Measurements from ENCODE around the gene ADGRV1. TPM values are rescaled to one million over a fixed set of nuclear protein-coding genes. Genes with fewer than 3 reads are reported as not detected.

The ADGRV1 gene
- total RNA-seq, 1 donor from 2014 or later, result 0.99 TPM

DNA sequence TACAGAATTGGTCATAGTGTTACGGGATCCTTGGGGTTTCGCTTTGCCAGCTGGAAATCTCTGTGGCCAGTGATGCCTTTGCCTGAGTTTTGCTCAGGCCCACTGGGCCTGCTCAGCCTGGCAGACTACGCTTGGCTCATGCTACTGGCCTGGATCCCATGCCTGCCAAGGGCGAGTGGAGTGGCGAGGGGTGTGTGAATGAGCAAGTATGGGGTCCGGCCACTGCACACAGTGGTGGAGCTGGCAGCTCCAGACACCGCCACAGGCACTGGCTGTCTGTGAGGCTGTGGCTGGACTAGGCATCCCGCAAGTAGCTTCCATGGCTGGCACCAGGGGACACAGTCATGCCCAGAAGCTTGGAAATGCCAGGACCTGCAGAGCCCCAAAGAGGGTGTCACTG is 584.2 kb downstream of the ADGRV1 start:
- Mint-ChIP-seq H3K9me3 (ENCODE audit: unreplicated experiment) (no peaks in the 10 kb centered on the region), H3K27me3 (ENCODE audit: unreplicated experiment) (no peaks in the 10 kb centered on the region), H3K4me3 (ENCODE audit: unreplicated experiment) (no peak overlapping the region), H3K36me3 (ENCODE audit: unreplicated experiment) (no peaks in the 10 kb centered on the region), H3K27ac (ENCODE audit: unreplicated experiment) (no peak overlapping the region), H3K4me1 (ENCODE audit: unreplicated experiment) (peaks cover 14% of the 10 kb centered on the region)
- no peak for DNase-seq (ENCODE audit: extremely low spot score, unreplicated experiment)
- TF ChIP-seq, protein P1, sequence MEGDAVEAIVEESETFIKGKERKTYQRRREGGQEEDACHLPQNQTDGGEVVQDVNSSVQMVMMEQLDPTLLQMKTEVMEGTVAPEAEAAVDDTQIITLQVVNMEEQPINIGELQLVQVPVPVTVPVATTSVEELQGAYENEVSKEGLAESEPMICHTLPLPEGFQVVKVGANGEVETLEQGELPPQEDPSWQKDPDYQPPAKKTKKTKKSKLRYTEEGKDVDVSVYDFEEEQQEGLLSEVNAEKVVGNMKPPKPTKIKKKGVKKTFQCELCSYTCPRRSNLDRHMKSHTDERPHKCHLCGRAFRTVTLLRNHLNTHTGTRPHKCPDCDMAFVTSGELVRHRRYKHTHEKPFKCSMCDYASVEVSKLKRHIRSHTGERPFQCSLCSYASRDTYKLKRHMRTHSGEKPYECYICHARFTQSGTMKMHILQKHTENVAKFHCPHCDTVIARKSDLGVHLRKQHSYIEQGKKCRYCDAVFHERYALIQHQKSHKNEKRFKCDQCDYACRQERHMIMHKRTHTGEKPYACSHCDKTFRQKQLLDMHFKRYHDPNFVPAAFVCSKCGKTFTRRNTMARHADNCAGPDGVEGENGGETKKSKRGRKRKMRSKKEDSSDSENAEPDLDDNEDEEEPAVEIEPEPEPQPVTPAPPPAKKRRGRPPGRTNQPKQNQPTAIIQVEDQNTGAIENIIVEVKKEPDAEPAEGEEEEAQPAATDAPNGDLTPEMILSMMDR (IDR thresholded peaks at IDR 0.05), result no peak

DNA sequence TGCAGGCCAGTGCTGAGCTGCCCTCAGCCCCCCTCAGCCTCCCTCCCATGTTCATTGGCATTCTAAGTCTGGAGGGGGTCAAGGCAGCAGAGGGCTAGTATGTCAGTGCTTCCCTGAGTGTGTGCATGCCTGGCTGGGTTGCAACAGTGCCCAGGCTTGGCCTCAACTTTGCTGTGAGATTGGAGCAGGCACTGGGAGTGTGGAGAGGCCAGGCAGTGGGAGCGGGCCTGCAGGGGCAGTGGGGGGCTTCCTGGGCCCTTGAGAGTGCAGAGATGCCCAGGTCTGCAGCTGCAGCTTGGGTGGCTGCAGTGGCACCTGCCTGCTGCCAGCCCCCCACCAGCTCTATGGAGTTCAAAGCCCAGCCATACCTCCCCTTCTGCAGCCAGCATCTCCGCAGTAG is 585.2 kb downstream of the ADGRV1 start:
- TF ChIP-seq, protein P1 (IDR thresholded peaks at IDR 0.05), result no peak
- Mint-ChIP-seq H3K27me3 (ENCODE audit: unreplicated experiment) (no peaks in the 10 kb centered on the region), H3K4me1 (ENCODE audit: unreplicated experiment) (peaks cover 14% of the 10 kb centered on the region), H3K4me3 (ENCODE audit: unreplicated experiment) (no peak overlapping the region), H3K27ac (ENCODE audit: unreplicated experiment) (no peak overlapping the region), H3K36me3 (ENCODE audit: unreplicated experiment) (no peaks in the 10 kb centered on the region), H3K9me3 (ENCODE audit: unreplicated experiment) (no peaks in the 10 kb centered on the region)
- no peak for DNase-seq (ENCODE audit: extremely low spot score, unreplicated experiment)

DNA sequence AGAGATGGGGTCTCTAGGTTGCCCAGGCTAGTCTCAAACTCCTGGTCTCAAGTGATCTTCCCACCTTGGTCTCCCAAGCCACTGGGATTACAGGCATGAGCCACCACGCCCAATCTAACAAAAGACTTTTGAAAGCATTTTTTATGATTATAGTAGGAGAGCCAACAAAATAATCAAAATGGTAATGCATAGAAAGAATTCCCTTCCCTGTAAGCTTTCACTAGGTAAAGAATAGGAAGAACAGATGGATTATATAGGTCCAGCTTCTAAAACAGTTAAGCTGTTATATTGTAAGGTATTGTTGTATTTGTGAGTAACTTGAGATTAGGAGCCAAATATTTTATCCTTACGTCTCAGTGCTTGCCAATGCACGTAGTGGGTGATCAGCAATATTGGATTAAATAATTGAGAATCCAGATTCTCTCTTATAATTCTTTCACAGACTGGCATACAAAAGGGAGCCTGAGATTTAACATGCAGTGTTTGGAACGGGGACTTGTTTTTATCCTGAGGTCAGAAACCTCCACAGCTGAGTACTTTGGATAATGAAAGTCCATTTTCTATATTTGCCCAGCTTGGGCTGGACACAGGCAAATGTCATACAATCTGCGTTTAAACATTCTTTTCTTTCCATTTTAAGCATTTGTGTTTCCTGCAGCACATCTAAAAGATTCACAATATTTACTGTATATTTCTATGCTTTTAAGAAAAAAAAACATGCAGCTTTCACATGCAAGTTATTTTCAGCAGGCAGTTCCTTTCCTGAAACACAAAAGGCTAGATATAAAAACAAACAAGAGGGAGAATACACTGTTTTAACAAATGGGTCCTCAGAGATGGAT is 586.1 kb downstream of the ADGRV1 start:
- no peak overlapping the region for H3K27ac Mint-ChIP-seq (ENCODE audit: unreplicated experiment)
- TF ChIP-seq, protein P1 (IDR thresholded peaks at IDR 0.05), result no peak
- no peaks in the 10 kb centered on the region for H3K9me3 Mint-ChIP-seq (ENCODE audit: unreplicated experiment)
- DNase-seq (ENCODE audit: extremely low spot score, unreplicated experiment), result no peak
- no peaks in the 10 kb centered on the region for H3K36me3 Mint-ChIP-seq (ENCODE audit: unreplicated experiment)
- no peak overlapping the region for H3K4me3 Mint-ChIP-seq (ENCODE audit: unreplicated experiment)
- H3K27me3 Mint-ChIP-seq (ENCODE audit: unreplicated experiment), result no peaks in the 10 kb centered on the region
- peaks cover 13% of the 10 kb centered on the region for H3K4me1 Mint-ChIP-seq (ENCODE audit: unreplicated experiment)

DNA sequence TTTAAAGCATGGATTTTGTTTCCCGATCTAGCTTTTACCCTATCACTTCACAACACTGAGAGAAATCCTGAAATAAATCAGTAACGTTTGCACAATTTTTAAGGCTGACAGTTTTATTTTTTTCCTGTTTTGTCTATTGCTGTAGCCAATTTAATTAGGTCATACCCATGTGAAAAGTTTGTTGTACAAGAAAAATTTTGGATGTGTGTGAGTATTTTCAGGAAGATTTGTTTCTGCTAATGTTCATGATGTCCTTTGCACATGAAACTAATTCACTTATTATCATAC is 586.7 kb downstream of the ADGRV1 start:
- H3K27ac Mint-ChIP-seq (ENCODE audit: unreplicated experiment), result no peak overlapping the region
- no peaks in the 10 kb centered on the region for H3K27me3 Mint-ChIP-seq (ENCODE audit: unreplicated experiment)
- DNase-seq (ENCODE audit: extremely low spot score, unreplicated experiment), result no peak
- H3K4me1 Mint-ChIP-seq (ENCODE audit: unreplicated experiment), result peaks cover 12% of the 10 kb centered on the region
- no peak overlapping the region for H3K4me3 Mint-ChIP-seq (ENCODE audit: unreplicated experiment)
- H3K36me3 Mint-ChIP-seq (ENCODE audit: unreplicated experiment), result no peaks in the 10 kb centered on the region
- no peaks in the 10 kb centered on the region for H3K9me3 Mint-ChIP-seq (ENCODE audit: unreplicated experiment)
- TF ChIP-seq, protein P1 (IDR thresholded peaks at IDR 0.05), result no peak

DNA sequence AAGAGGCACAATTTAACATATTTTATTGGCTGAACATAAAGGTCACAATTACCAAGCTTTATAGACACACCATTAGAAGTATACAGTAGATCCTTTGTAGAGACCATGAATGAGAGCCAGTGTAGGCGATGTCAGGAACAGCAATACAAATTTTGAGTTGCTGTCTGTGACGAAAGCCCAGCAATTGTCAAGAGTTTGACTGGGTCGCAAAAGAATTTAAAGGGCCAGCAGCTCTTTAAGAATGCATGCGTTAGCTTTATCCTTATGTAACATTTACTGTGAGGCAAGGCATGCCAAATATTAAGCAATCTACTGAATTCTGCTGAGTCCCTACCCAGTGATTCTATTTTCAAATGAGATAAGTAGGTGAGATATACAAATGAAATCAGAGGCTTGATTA is 587.6 kb downstream of the ADGRV1 start:
- no peak for DNase-seq (ENCODE audit: extremely low spot score, unreplicated experiment)
- no peaks in the 10 kb centered on the region for H3K36me3 Mint-ChIP-seq (ENCODE audit: unreplicated experiment)
- no peak overlapping the region for H3K4me3 Mint-ChIP-seq (ENCODE audit: unreplicated experiment)
- no peak overlapping the region for H3K27ac Mint-ChIP-seq (ENCODE audit: unreplicated experiment)
- no peaks in the 10 kb centered on the region for H3K27me3 Mint-ChIP-seq (ENCODE audit: unreplicated experiment)
- peaks cover 19% of the 10 kb centered on the region for H3K4me1 Mint-ChIP-seq (ENCODE audit: unreplicated experiment)
- no peaks in the 10 kb centered on the region for H3K9me3 Mint-ChIP-seq (ENCODE audit: unreplicated experiment)
- TF ChIP-seq, protein P1 (IDR thresholded peaks at IDR 0.05), result no peak
